Measurements from ENCODE around the gene ITGB5. TPM values are rescaled to one million over a fixed set of nuclear protein-coding genes. Genes with fewer than 3 reads are reported as not detected.
A peak's percentile ranks its signal among the peaks of the same experiment; 100 is the strongest.

ITGB5 gene
- total RNA-seq, 4 donors from 2014 or later: 114 to 217 (median 193) TPM

DNA sequence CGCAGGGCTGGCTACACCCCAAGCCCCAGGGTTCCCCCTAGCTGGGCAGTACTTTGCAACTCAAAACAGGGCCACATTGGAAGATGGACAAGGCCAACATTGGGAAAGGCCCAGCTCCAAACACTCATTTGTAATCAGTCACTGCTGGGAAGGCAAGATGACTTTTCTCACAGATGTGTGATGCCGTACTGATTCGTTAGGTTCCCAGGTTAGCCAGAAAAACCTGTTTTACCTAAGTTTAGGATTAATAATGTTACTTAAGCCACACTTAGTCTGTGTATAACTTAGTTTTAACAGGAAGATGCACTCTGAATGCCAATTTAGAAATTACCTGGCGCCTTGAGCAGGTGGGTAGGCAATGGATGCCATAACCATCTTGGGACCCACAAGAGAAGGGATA, 71.0 kb downstream of the ITGB5 start:
- DNase-seq (ENCODE audit: low spot score in 2 of 2): no peak
- H3K36me3 ChIP-seq: peaks cover 0 to 38% (median 0%) of the 10 kb centered on the region in 3 donors
- no peaks in the 10 kb centered on the region for H3K9me3 ChIP-seq
- H3K27ac ChIP-seq: no peak overlapping the region
- peaks cover 0 to 37% (median 19%) of the 10 kb centered on the region in 4 donors for H3K4me1 ChIP-seq
- no peak overlapping the region for H3K4me3 ChIP-seq
- no peaks in the 10 kb centered on the region for H3K27me3 ChIP-seq
- no peak for TF ChIP-seq POLR2A (IDR thresholded peaks at IDR 0.05)
- TF ChIP-seq EP300 (IDR thresholded peaks at IDR 0.05): no peak
- TF ChIP-seq CTCF (IDR thresholded peaks at IDR 0.05): no peak
- WGBS, 2 donors: 94 to 95% methylated on average over 4 of the region's 4 CpGs

- WGBS, 2 donors: 94 to 95% methylated on average over 5 of the region's 5 CpGs
These were observed 71.4 kb downstream of the ITGB5 start for GRCh38 chr3:124815781-124816180.

DNA sequence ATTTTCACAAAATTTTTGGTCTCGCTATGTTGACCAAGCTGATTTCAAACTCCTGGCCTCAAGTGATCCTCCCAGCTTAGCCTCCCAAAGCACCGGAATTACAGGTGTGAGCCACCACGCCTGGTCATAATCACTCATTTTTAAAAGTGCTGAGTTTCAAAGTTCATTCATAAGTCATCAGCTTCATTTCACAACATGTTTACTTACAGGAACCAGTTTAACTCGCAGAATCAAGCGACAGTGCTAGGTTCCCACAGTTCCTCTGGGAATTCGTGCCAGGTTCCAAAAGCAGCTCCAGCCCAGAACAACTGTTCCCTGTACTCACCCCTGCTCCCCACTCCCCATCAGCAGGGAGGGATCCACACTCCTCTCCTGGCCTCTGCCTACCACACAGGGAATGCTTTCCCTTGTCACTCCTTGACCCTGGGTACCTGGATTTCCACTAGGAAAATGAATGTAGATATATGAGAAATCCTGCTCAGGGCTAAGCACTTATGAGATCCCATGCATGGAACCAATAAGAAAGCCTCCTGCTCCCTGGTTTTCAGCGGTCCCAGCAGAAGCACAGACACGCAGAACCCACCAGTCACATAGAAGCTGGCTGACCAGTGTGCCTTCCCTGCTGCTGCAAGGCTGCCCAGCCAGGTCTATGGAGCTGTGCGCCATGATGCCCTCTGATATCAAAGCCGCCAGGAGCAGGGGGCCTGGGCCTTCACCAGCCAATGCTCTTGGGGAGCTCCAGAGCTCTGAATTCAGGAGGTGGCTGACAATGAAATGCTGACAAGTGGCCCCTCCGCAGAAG, 72.3 kb downstream of the ITGB5 start:
- H3K4me1 ChIP-seq: peaks cover 0 to 44% (median 19%) of the 10 kb centered on the region in 4 donors
- WGBS, 2 donors: 85 to 90% methylated on average over 9 to 10 of the region's 11 CpGs

More at GRCh38 chr3:124815781-124816180, 71.4 kb downstream of the ITGB5 start:
- TF ChIP-seq CTCF (IDR thresholded peaks at IDR 0.05): no peak
- TF ChIP-seq EP300 (IDR thresholded peaks at IDR 0.05): no peak
- no peak for TF ChIP-seq POLR2A (IDR thresholded peaks at IDR 0.05)
- Histone ChIP-seq H3K9me3 (no peaks in the 10 kb centered on the region), H3K4me1 (peaks cover 0 to 41% (median 19%) of the 10 kb centered on the region in 4 donors), H3K27ac (no peak overlapping the region), H3K27me3 (no peaks in the 10 kb centered on the region), H3K36me3 (peaks cover 0 to 38% (median 0%) of the 10 kb centered on the region in 3 donors), H3K4me3 (no peak overlapping the region)
- no peak for DNase-seq (ENCODE audit: low spot score in 2 of 2)

DNA sequence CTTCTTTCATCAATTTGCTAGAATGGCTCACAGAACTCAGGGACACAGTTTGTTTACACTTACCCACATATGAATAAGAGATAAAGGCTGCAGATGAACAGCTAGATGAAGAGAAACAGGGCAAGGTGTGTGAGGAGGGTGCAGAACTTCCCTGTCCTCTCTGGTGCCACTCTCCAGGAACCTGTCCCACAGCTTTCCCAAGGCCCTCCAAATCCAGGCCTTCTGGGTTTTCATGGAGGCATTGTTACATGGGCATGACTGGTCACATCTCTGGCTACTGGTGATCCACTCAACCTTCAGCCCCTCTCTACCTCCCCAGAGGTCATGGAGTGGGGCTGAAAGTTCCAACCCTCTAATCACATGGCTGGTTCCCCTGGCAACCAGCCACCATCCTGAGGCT, 73.6 kb downstream of the ITGB5 start:
- H3K27ac ChIP-seq: peak overlapping the region; percentile 37 to 85 (median 63)
- H3K4me1 ChIP-seq: peaks cover 0 to 37% (median 19%) of the 10 kb centered on the region in 4 donors
- TF ChIP-seq POLR2A (IDR thresholded peaks at IDR 0.05) (no peak), CTCF (IDR thresholded peaks at IDR 0.05) (no peak), EP300 (IDR thresholded peaks at IDR 0.05) (no peak)
- no peaks in the 10 kb centered on the region for H3K27me3 ChIP-seq
- H3K4me3 ChIP-seq: no peak overlapping the region
- peaks cover 0 to 38% (median 0%) of the 10 kb centered on the region in 3 donors for H3K36me3 ChIP-seq
- no peak for DNase-seq (ENCODE audit: low spot score in 2 of 2)
- H3K9me3 ChIP-seq: no peaks in the 10 kb centered on the region

More for the DNA sequence above, 72.3 kb downstream of the ITGB5 start:
- TF ChIP-seq EP300 (IDR thresholded peaks at IDR 0.05) (peak in 1 of 2 donors; percentile 22), CTCF (IDR thresholded peaks at IDR 0.05) (no peak)
- Histone ChIP-seq H3K36me3 (peaks cover 0 to 38% (median 0%) of the 10 kb centered on the region in 3 donors), H3K27me3 (no peaks in the 10 kb centered on the region), H3K9me3 (no peaks in the 10 kb centered on the region), H3K4me3 (no peak overlapping the region), H3K27ac (peak overlapping the region in 1 of 4 donors; percentile 2)
- DNase-seq (ENCODE audit: low spot score in 2 of 2): no peak
